ENCODE results near the gene HES6.
"Not testable (repeated sequence)": the region's sequence is repeated elsewhere in the genome, so short reads cannot be mapped to it uniquely, and the experiment has no call there.

Gene HES6

DNA sequence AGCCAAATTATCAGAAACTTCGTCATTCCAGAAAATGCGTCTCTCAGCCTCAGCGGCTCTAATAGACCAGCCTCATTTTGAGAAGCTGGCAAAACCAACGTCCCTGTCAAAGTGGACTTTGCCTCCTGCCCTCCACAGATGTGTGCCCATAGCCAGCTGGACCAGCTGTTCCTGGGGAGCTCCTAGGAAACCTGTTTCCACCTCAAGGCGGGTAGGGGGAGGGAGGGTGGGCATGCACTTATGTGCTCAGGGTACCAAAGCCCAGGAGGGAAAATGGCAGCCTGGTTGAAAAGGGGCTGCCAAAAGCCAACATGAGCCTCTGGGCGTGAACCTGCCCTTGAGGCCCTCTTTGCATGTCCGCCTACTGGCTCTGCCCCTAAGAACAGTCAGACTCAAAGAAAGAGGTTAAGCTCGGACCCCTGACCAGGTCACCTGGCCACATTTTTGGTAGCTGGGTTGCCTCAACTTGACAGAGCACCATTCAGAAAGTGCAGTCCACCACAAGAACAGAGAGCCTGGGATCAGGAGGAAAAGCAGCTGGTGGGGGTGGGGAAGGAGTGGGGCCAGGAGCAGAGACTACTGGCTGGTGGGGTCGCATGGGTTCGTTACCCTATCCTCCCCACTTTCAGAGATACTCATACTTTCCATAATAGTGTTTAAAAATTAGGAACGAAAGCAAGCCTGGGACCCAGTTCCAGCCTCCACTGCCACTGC lies 45.1 kb upstream of the HES6 start:
- H3K4me1 ChIP-seq (ENCODE audit: control insufficient read depth, insufficient read depth, low read length) = peaks cover 25% of the 10 kb centered on the region
- H3K9me3 ChIP-seq (ENCODE audit: control insufficient read depth, low read length) = no peaks in the 10 kb centered on the region
- 89 to 93% methylated on average over 11 of the region's 11 CpGs for WGBS, 2 experiments
- H3K4me3 ChIP-seq (ENCODE audit: insufficient read depth, low read depth, low read length) = no peak overlapping the region
- no peaks in the 10 kb centered on the region for H3K36me3 ChIP-seq (ENCODE audit: control insufficient read depth, insufficient read depth, low read length)
- peak overlapping the region; percentile 73 for H3K27ac ChIP-seq (ENCODE audit: insufficient read depth, low read depth, low read length, poor library complexity, severe bottlenecking)
- peaks cover 6% of the 10 kb centered on the region for H3K27me3 ChIP-seq (ENCODE audit: control insufficient read depth, insufficient read depth, low read length, poor library complexity, severe bottlenecking)

GRCh38 chr2:238282861-238283738 lies 43.3 kb upstream of the HES6 start:
- peaks cover 27% of the 10 kb centered on the region for H3K4me1 ChIP-seq (ENCODE audit: control insufficient read depth, insufficient read depth, low read length)
- H3K27ac ChIP-seq (ENCODE audit: insufficient read depth, low read depth, low read length, poor library complexity, severe bottlenecking) = no peak overlapping the region
- no peaks in the 10 kb centered on the region for H3K9me3 ChIP-seq (ENCODE audit: control insufficient read depth, low read length)
- H3K4me3 ChIP-seq (ENCODE audit: insufficient read depth, low read depth, low read length) = no peak overlapping the region
- no peaks in the 10 kb centered on the region for H3K27me3 ChIP-seq (ENCODE audit: control insufficient read depth, insufficient read depth, low read length, poor library complexity, severe bottlenecking)
- 90 to 93% methylated on average over 17 of the region's 17 CpGs for WGBS, 2 experiments
- no peaks in the 10 kb centered on the region for H3K36me3 ChIP-seq (ENCODE audit: control insufficient read depth, insufficient read depth, low read length)

DNA sequence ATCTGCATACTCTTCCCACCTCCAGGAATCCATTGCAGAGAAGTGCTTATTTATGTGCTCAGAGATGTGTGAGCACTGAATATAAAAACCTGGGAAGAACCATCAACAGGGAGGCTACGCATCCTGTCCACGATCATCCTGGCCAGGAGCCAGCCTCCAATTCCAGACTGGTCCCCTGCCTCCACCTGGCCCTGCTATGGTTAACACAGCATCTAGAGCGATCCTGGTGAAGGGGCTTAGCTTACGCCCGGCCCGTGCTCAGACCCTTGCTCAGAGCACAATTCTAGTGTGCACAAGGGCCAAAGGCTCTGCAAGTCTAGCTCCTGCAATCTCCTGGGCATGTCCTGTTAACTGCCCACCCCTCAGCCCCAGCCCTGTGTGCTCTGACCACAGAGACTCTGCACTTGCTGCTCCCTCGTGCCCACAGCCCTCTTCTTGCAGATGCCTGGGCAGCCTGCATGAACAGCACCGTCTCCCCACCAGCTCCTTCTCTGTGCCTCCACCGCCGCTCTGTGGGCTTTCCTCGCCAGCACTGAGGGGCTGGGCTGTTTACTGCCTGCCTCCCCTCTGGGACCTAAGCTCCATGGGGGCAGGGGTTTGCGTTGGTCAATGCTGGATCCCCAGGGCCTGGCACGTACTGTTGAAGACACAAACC lies 42.1 kb upstream of the HES6 start:
- Histone ChIP-seq H3K27ac (ENCODE audit: insufficient read depth, low read depth, low read length, poor library complexity, severe bottlenecking) (no peak overlapping the region), H3K27me3 (ENCODE audit: control insufficient read depth, insufficient read depth, low read length, poor library complexity, severe bottlenecking) (no peaks in the 10 kb centered on the region), H3K9me3 (ENCODE audit: control insufficient read depth, low read length) (no peaks in the 10 kb centered on the region), H3K36me3 (ENCODE audit: control insufficient read depth, insufficient read depth, low read length) (no peaks in the 10 kb centered on the region), H3K4me1 (ENCODE audit: control insufficient read depth, insufficient read depth, low read length) (peaks cover 26% of the 10 kb centered on the region), H3K4me3 (ENCODE audit: insufficient read depth, low read depth, low read length) (no peak overlapping the region)
- WGBS, 2 experiments = 94 to 95% methylated on average over 12 to 13 of the region's 13 CpGs

GRCh38 chr2:238280083-238280825 lies 40.4 kb upstream of the HES6 start:
- 89% methylated on average over 12 of the region's 12 CpGs for WGBS, 2 experiments
- Histone ChIP-seq H3K27ac (ENCODE audit: insufficient read depth, low read depth, low read length, poor library complexity, severe bottlenecking) (no peak overlapping the region), H3K36me3 (ENCODE audit: control insufficient read depth, insufficient read depth, low read length) (no peaks in the 10 kb centered on the region), H3K4me3 (ENCODE audit: insufficient read depth, low read depth, low read length) (no peak overlapping the region), H3K9me3 (ENCODE audit: control insufficient read depth, low read length) (no peaks in the 10 kb centered on the region), H3K27me3 (ENCODE audit: control insufficient read depth, insufficient read depth, low read length, poor library complexity, severe bottlenecking) (no peaks in the 10 kb centered on the region), H3K4me1 (ENCODE audit: control insufficient read depth, insufficient read depth, low read length) (peaks cover 12% of the 10 kb centered on the region)

DNA sequence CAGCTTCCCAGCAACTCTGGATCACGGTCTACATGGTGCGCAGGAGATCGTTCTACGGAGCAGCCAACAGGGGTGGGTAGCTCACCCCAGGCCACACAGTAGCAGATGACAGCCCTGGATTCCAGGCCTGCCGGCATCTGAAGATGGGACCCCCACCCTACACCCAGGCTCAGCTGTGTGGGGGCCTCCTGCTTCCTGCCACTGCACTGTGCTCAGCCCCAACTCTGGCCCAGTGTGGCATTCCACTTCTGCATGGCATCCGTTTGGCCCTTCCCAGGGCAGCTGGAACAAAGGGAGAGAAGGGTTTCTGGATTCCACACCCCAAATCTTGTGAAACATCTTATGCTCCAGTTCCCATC lies 39.5 kb upstream of the HES6 start:
- Histone ChIP-seq H3K36me3 (ENCODE audit: control insufficient read depth, insufficient read depth, low read length) (no peaks in the 10 kb centered on the region), H3K4me3 (ENCODE audit: insufficient read depth, low read depth, low read length) (no peak overlapping the region), H3K27ac (ENCODE audit: insufficient read depth, low read depth, low read length, poor library complexity, severe bottlenecking) (no peak overlapping the region), H3K9me3 (ENCODE audit: control insufficient read depth, low read length) (no peaks in the 10 kb centered on the region), H3K4me1 (ENCODE audit: control insufficient read depth, insufficient read depth, low read length) (peaks cover 9% of the 10 kb centered on the region), H3K27me3 (ENCODE audit: control insufficient read depth, insufficient read depth, low read length, poor library complexity, severe bottlenecking) (no peaks in the 10 kb centered on the region)
- 86 to 91% methylated on average over 6 of the region's 6 CpGs for WGBS, 2 experiments

DNA sequence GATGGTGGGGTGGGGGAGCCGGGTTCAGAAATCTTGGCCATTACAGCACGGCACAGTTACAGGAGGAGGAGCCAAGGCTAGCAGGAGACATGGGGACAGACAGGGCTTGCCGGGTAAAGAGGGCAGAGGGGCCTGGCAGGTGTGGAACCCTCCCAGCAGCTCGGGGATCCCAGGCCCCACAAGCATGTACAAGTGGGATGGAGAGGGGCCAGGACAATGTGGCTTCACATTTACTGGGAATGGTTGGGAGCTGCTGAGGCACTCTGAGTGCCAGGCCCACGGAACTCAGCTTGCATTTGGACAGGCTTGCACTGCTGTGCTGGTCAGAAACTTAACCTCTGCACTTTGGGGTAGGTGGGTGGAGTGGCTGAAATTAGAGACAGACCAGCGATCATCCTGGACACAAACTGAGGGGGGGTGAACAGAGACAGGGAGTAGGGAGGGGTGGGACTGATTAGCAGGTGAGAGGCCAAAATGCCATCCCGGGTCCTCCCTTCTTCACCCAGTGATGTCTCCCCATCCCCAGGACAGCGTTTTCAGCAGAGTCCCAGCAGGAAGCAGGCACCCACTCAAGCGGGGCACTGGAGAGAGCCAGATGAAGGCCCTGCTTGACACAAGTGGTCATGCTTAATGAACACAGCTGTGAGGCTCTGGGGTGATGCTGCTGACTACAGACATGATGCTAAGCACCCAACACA lies 38.9 kb upstream of the HES6 start:
- H3K4me3 ChIP-seq (ENCODE audit: insufficient read depth, low read depth, low read length) = no peak overlapping the region
- H3K36me3 ChIP-seq (ENCODE audit: control insufficient read depth, insufficient read depth, low read length) = no peaks in the 10 kb centered on the region
- WGBS, 2 experiments = 92% methylated on average over 9 of the region's 9 CpGs
- no peaks in the 10 kb centered on the region for H3K27me3 ChIP-seq (ENCODE audit: control insufficient read depth, insufficient read depth, low read length, poor library complexity, severe bottlenecking)
- H3K9me3 ChIP-seq (ENCODE audit: control insufficient read depth, low read length) = no peaks in the 10 kb centered on the region
- H3K27ac ChIP-seq (ENCODE audit: insufficient read depth, low read depth, low read length, poor library complexity, severe bottlenecking) = no peak overlapping the region
- peaks cover 9% of the 10 kb centered on the region for H3K4me1 ChIP-seq (ENCODE audit: control insufficient read depth, insufficient read depth, low read length)

DNA sequence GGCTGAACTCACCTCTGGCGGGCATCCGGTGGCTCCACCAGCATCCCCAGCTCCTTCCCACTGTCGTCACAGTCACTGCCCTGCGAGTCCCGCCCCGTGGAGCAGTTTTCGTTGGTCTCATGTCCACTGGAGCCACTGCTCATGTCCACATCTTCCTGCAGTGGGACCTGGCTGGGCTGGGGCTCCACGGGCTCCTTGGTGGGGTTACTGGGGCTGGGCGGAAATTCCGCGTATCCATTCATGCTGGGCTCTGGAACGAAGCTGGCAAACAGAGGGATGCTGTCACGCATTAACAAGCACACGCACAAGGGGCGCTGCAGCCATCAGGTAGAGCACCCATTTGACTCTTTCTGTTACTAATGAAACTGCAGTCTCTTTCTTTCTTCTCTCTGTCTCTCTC lies 37.9 kb upstream of the HES6 start:
- Histone ChIP-seq H3K36me3 (ENCODE audit: control insufficient read depth, insufficient read depth, low read length) (no peaks in the 10 kb centered on the region), H3K9me3 (ENCODE audit: control insufficient read depth, low read length) (no peaks in the 10 kb centered on the region)
- WGBS, 2 experiments = 75 to 77% methylated on average over 15 of the region's 15 CpGs

GRCh38 chr2:238274152-238274865 lies 34.5 kb upstream of the HES6 start:
- H3K4me3 ChIP-seq (ENCODE audit: insufficient read depth, low read depth, low read length) = no peak overlapping the region
- no peaks in the 10 kb centered on the region for H3K27me3 ChIP-seq (ENCODE audit: control insufficient read depth, insufficient read depth, low read length, poor library complexity, severe bottlenecking)
- 95 to 96% methylated on average over 20 of the region's 20 CpGs for WGBS, 2 experiments
- no peak overlapping the region for H3K27ac ChIP-seq (ENCODE audit: insufficient read depth, low read depth, low read length, poor library complexity, severe bottlenecking)
- H3K4me1 ChIP-seq (ENCODE audit: control insufficient read depth, insufficient read depth, low read length) = peaks cover 7% of the 10 kb centered on the region
- no peaks in the 10 kb centered on the region for H3K9me3 ChIP-seq (ENCODE audit: control insufficient read depth, low read length)
- no peaks in the 10 kb centered on the region for H3K36me3 ChIP-seq (ENCODE audit: control insufficient read depth, insufficient read depth, low read length)

More for the DNA sequence above, 37.9 kb upstream of the HES6 start:
- H3K27ac ChIP-seq (ENCODE audit: insufficient read depth, low read depth, low read length, poor library complexity, severe bottlenecking) = no peak overlapping the region
- H3K27me3 ChIP-seq (ENCODE audit: control insufficient read depth, insufficient read depth, low read length, poor library complexity, severe bottlenecking) = no peaks in the 10 kb centered on the region
- peaks cover 9% of the 10 kb centered on the region for H3K4me1 ChIP-seq (ENCODE audit: control insufficient read depth, insufficient read depth, low read length)
- no peak overlapping the region for H3K4me3 ChIP-seq (ENCODE audit: insufficient read depth, low read depth, low read length)

DNA sequence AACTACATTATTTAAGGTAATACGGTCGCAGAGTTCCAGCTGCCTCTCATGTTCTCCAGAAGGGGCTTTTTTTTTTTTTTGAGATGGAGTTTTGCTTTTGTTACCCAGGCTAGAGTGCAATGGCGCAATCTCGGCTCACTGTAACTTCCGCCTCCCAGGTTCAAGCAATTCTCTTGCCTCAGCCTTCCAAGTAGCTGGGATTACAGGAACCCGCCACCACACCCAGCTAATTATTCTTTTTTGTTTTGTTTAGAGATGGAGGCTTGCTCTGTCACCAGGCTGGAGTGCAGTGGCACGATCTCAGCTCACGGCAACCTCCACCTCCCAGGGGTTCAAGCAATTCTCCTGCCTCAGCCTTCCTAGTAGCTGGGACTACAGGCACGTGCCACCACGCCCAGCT lies 33.6 kb upstream of the HES6 start:
- not testable (repeated sequence) for H3K4me3 ChIP-seq (ENCODE audit: insufficient read depth, low read depth, low read length); H3K9me3 ChIP-seq (ENCODE audit: control insufficient read depth, low read length); H3K27ac ChIP-seq (ENCODE audit: insufficient read depth, low read depth, low read length, poor library complexity, severe bottlenecking); H3K4me1 ChIP-seq (ENCODE audit: control insufficient read depth, insufficient read depth, low read length); H3K36me3 ChIP-seq (ENCODE audit: control insufficient read depth, insufficient read depth, low read length); H3K27me3 ChIP-seq (ENCODE audit: control insufficient read depth, insufficient read depth, low read length, poor library complexity, severe bottlenecking)
- 85 to 93% methylated on average over 8 of the region's 10 CpGs for WGBS, 2 experiments
